HEK293T (cell line): ENCODE results near the gene THAP3.

Experiments used
- ARNT ChIP-seq: fragments of 450-650 bp; IDR thresholded peaks from 2 replicates; pipeline ENCODE4 v1.6.1; 2017; ENCODE audit warnings: mild to moderate bottlenecking
- BHLHE40 ChIP-seq: fragments of 450-650 bp; IDR thresholded peaks from 2 replicates; pipeline ENCODE4 v1.6.1; 2016; ENCODE audit warnings: mild to moderate bottlenecking, moderate library complexity, borderline replicate concordance
- ELF4 ChIP-seq: fragments of 450-650 bp; IDR thresholded peaks from 2 replicates; pipeline ENCODE4 v1.6.1; 2017; ENCODE audit warnings: antibody characterized with exemption
- FOXA1 ChIP-seq: fragments of 450-650 bp; IDR thresholded peaks from 2 replicates; pipeline ENCODE4 v1.6.1; 2016; ENCODE audit warnings: mild to moderate bottlenecking
- FOXM1 ChIP-seq: fragments of 450-650 bp; IDR thresholded peaks from 2 replicates; pipeline ENCODE4 v1.6.1; 2017; ENCODE audit warnings: mild to moderate bottlenecking, borderline replicate concordance
- NFRKB ChIP-seq: fragments of 450-650 bp; IDR thresholded peaks from 2 replicates; pipeline ENCODE4 v1.6.1; 2016; ENCODE audit warnings: mild to moderate bottlenecking, moderate library complexity
- SP1 ChIP-seq: fragments of 450-650 bp; IDR thresholded peaks from 2 replicates; pipeline ENCODE4 v1.6.1; 2017
- SUZ12 ChIP-seq: fragments of 450-650 bp; IDR thresholded peaks from 2 replicates; pipeline ENCODE4 v1.6.1; 2016; ENCODE audit warnings: mild to moderate bottlenecking
- TARDBP ChIP-seq: fragments of 450-650 bp; IDR thresholded peaks from 2 replicates; pipeline ENCODE4 v1.6.1; 2016
- TF ChIP-seq, protein P1 (sequence below): fragments of 450-650 bp; IDR thresholded peaks from 2 replicates; pipeline ENCODE4 v1.6.1; 2016

DNA sequence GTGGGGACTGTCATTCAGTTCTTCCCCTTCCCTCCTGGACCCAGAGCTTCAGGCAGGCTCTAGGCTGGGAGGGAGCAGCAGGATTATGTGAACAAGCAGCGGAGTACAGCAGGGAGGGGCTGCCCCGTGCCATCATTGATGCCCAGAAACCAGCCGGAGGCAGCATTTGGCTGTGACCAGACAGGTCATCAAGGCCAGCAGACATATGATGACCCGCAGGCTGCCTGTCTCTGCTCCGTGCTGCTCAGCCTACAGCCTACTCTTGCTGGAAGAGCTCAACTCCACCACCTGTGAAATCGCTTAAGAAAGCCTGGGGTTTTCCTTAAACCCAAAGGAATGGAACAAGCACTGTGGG lies 26.9 kb upstream of the THAP3 start:
- TF ChIP-seq SP1 (no peak), SUZ12 (no peak), BHLHE40 (no peak), NFRKB (no peak), FOXA1 (no peak), ARNT (no peak), FOXM1 (no peak), ELF4 (no peak), TARDBP (no peak)
- TF ChIP-seq, protein P1, sequence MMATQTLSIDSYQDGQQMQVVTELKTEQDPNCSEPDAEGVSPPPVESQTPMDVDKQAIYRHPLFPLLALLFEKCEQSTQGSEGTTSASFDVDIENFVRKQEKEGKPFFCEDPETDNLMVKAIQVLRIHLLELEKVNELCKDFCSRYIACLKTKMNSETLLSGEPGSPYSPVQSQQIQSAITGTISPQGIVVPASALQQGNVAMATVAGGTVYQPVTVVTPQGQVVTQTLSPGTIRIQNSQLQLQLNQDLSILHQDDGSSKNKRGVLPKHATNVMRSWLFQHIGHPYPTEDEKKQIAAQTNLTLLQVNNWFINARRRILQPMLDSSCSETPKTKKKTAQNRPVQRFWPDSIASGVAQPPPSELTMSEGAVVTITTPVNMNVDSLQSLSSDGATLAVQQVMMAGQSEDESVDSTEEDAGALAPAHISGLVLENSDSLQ, result no peak
